Natural killer cell (primary cell): ENCODE results near the gene RIMBP3B. TPM values are rescaled to one million over a fixed set of nuclear protein-coding genes. Genes with fewer than 3 reads are reported as not detected.
"Not testable (repeated sequence)": the region's sequence is repeated elsewhere in the genome, so short reads cannot be mapped to it uniquely, and the experiment has no call there.

Source experiments
- ATAC-seq, 3 donors: fragments of 150-1000 bp in 2 of 3; fragments of 200-7000 bp in 1 of 3; cut with Tn5 transposase; 1 replicate in 1 of 3; 2 replicates in 2 of 3; pipeline ENCODE4 v1.10.0; 2021; ENCODE audit warnings: mild to moderate bottlenecking in 2 of 3, moderate library complexity in 2 of 3
- DNase-seq, 2 donors: peaks; one replicate each; pipeline versions ENCODE4 v3.0.0 to v3.0.0-alpha.2; 2013 to 2021; ENCODE audit warnings: mixed read lengths in 1 of 2
- H3K27ac ChIP-seq: one replicate; pipeline ENCODE4 v1.5.1; 2013; ENCODE audit warnings: mild to moderate bottlenecking, low read length
- H3K27me3 ChIP-seq: one replicate; pipeline ENCODE4 v1.6.1; 2013; ENCODE audit warnings: low read length; ENCODE audit not compliant: control insufficient read depth, insufficient read depth
- H3K36me3 ChIP-seq: one replicate; pipeline ENCODE4 v1.6.1; 2013; ENCODE audit warnings: low read length; ENCODE audit not compliant: control insufficient read depth, insufficient read depth
- H3K4me1 ChIP-seq: one replicate; pipeline ENCODE4 v1.6.1; 2013; ENCODE audit warnings: low read length; ENCODE audit not compliant: control insufficient read depth, insufficient read depth
- H3K4me3 ChIP-seq: one replicate; pipeline ENCODE4 v1.5.1; 2013; ENCODE audit warnings: low read length
- H3K9me3 ChIP-seq: one replicate; pipeline ENCODE4 v1.6.1; 2013; ENCODE audit warnings: low read length; ENCODE audit not compliant: control insufficient read depth, insufficient read depth
- H3K27ac Mint-ChIP-seq, 2 donors: one replicate each; pipeline ENCODE4 v1.8.0; 2022; ENCODE audit warnings: mild to moderate bottlenecking in 2 of 2, mixed read lengths in 2 of 2, moderate library complexity in 1 of 2
- H3K27me3 Mint-ChIP-seq, 2 donors: one replicate each; pipeline ENCODE4 v1.8.0; 2022; ENCODE audit warnings: low read depth in 2 of 2, mixed read lengths in 2 of 2
- H3K36me3 Mint-ChIP-seq: one replicate; pipeline ENCODE4 v1.8.0; 2022; ENCODE audit warnings: mixed read lengths
- H3K4me1 Mint-ChIP-seq, 2 donors: one replicate each; pipeline ENCODE4 v1.8.0; 2022; ENCODE audit warnings: mixed read lengths in 2 of 2
- H3K4me3 Mint-ChIP-seq: one replicate; pipeline ENCODE4 v1.8.0; 2022; ENCODE audit warnings: mild to moderate bottlenecking, moderate library complexity, mixed read lengths
- H3K9me3 Mint-ChIP-seq, 2 donors: one replicate each; pipeline ENCODE4 v1.8.0; 2022; ENCODE audit warnings: mixed read lengths in 2 of 2
- WGBS: methylation state at CpG from one replicate; pipeline ENCODE4 v1.1.7; 2013; ENCODE audit warnings: missing lambda C conversion rate; ENCODE audit not compliant: insufficient coverage; 5-methylcytosine and 5-hydroxymethylcytosine counted together
- intact Hi-C: fragments of 100-400 bp; cut with micrococcal nuclease; formaldehyde crosslinking; loops from one replicate; pipeline ENCODE4 v1.14.2; 2022
- total RNA-seq, 4 donors: library from RNA; stranded (reverse); fragments of 120-200 nt in 1 of 4; gene quantifications; one replicate each; pipeline versions ENCODE4 v1.2.3 to v1.2.4, GENCODE V29; 2013 to 2022

Gene RIMBP3B
- total RNA-seq, 3 donors from 2014 or later (not counting 1 experiment from before 2014, with no cell fraction given), result 0.14 to 0.70 TPM; not detected in 1

DNA sequence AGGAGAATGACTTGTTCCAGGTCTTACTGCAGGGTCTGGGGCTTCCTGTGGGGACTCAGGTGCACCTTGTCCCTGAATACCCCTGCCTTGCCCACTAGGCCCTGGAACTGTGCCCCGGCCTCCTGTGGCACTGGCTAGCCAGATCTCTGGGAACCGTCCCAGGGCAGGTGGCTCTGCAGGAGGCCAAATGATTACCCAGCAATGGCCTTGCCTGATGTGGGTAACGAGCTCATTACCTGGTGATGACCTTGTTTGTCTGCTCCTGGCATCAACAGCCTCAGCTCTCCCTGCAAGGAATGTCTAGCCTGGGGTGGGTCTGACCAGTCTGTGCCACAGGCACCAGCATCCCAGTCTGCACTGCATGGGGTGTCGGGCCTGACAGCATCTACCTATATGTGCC, 18.2 kb upstream of the RIMBP3B start:
- H3K27me3 Mint-ChIP-seq, ATAC-seq, intact Hi-C loops, H3K27me3 ChIP-seq, H3K9me3 Mint-ChIP-seq, H3K4me1 ChIP-seq, H3K4me3 ChIP-seq, H3K27ac ChIP-seq, DNase-seq, H3K9me3 ChIP-seq, H3K4me1 Mint-ChIP-seq, H3K27ac Mint-ChIP-seq, H3K4me3 Mint-ChIP-seq, H3K36me3 ChIP-seq, H3K36me3 Mint-ChIP-seq: not testable (repeated sequence)
- 83% methylated on average over 1 of the region's 4 CpGs for WGBS

DNA sequence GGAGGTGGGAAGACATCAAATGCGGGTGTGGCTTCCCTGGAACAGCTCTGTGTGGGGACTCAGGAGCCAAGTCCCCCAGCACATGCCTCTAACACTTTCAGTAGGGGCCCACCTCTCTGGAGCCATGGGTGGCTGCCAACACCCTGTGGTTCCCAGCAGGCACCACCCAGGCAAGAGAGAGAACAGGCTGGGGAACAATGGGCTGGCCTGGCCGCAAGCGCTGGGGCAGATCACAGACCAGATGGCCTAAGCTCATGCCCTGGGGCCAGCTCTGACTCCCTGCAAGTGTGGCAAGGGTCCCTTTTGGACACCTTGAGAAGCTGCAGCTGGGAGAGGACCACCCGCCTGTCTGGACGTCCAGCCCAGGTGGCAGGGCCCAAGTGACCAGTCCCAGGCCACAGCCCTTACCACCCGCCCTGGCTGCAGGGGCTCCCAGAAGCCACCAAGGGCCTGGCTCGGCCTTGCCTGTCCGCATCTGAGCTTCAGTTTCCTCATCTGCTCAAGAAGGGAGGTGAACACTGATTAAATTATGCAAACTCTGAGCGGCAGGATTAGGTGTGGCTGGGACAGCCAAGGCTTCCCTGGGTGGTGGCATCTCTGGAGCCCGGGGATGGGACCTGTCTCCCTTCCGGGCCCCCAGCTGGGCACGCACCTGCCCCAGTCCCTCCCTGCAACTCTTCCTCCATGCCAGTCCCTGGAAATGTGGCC, 14.8 kb upstream of the RIMBP3B start:
- H3K4me3 ChIP-seq, H3K27me3 ChIP-seq, H3K27ac ChIP-seq, H3K36me3 Mint-ChIP-seq, H3K4me1 Mint-ChIP-seq, DNase-seq, H3K27ac Mint-ChIP-seq, H3K36me3 ChIP-seq, intact Hi-C loops, H3K4me3 Mint-ChIP-seq, H3K4me1 ChIP-seq, ATAC-seq, H3K9me3 Mint-ChIP-seq, H3K9me3 ChIP-seq, H3K27me3 Mint-ChIP-seq: not testable (repeated sequence)
- WGBS, result 92% methylated on average over 3 of the region's 12 CpGs

DNA sequence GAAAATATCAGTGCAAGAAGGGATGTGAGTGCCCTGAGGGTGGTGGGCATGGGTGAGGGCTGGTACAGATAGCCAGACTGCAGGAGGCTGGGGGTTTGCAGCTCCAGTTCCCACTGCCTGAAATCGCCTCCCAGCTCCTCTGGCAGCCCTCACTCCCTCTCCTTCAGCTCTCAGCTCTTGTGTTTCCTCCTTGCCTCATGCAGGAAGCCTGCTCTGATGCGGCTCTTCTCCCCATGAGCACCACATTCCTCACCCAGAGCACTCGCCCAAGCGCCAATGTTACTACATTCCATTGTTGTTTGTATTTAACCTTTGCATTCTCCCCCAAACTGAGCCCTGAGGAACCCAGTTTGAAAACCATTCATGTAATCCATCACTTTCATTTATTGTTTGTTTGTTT, 7.7 kb upstream of the RIMBP3B start:
- no CpG with 5 or more reads among the region's 4 CpGs for WGBS
- H3K27me3 Mint-ChIP-seq, H3K9me3 Mint-ChIP-seq, H3K4me1 ChIP-seq, H3K9me3 ChIP-seq, H3K27ac ChIP-seq, H3K36me3 Mint-ChIP-seq, H3K27me3 ChIP-seq, DNase-seq, H3K4me3 ChIP-seq, H3K27ac Mint-ChIP-seq, intact Hi-C loops, H3K4me3 Mint-ChIP-seq, ATAC-seq, H3K36me3 ChIP-seq, H3K4me1 Mint-ChIP-seq: not testable (repeated sequence)

DNA sequence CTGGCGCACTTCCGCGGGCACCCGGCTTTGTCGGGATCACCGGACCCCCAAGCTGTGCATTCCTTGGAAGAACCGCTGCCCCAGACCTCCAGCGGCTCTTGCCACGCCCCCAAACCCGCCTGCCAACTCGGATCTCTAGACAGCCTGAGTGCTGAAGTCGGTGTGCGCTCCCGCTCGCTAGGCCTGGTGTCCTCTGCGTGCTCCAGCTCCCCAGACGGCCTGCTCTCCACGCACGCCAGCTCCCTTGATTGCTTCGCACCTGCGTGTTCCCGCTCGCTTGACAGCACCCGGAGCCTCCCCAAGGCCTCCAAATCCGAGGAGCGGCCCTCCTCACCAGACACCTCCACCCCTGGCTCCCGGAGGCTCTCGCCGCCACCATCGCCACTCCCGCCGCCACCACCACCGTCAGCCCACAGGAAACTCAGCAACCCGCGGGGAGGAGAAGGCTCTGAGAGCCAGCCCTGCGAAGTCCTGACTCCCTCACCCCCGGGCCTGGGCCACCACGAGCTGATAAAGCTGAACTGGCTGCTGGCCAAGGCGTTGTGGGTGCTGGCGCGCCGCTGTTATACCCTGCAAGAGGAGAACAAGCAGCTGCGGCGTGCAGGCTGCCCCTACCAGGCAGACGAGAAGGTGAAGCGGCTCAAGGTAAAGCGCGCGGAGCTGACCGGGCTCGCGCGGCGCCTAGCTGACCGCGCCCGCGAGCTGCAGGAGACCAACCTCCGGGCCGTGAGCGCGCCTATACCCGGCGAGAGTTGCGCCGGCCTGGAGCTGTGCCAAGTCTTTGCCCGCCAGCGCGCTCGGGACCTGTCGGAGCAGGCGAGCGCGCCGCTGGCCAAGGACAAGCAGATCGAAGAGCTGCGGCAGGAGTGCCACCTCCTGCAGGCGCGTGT, 1.2 kb downstream of the RIMBP3B start:
- H3K9me3 ChIP-seq, H3K27me3 Mint-ChIP-seq, H3K4me1 Mint-ChIP-seq, DNase-seq, H3K4me1 ChIP-seq, intact Hi-C loops, H3K27ac ChIP-seq, H3K27ac Mint-ChIP-seq, H3K4me3 Mint-ChIP-seq, H3K36me3 ChIP-seq, H3K36me3 Mint-ChIP-seq, H3K27me3 ChIP-seq, H3K4me3 ChIP-seq, H3K9me3 Mint-ChIP-seq: not testable (repeated sequence)
- peak; percentile 53 to 68 (median 63) for ATAC-seq
- no CpG with 5 or more reads among the region's 79 CpGs for WGBS

DNA sequence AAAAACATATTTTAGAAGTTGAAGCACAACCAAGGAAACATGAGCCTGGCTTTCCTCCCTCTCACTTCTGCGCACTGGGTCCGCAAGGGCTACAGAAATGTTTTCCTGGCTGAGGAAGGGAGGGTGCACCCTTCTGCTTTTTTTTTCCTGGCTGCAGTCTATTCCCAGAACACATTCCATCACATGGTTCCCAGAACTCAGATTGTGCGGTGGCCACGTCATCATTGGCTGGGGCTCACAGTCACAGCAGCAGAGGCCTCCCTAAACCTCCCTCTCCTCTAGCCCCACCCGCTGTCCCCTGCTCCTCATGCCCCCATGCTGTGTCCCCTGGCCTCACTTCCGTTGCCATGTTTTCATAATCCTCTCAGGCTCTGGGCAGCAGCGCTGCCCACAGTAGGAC, 5.9 kb downstream of the RIMBP3B start:
- H3K4me1 ChIP-seq, H3K27me3 ChIP-seq, H3K36me3 Mint-ChIP-seq, H3K4me3 Mint-ChIP-seq, ATAC-seq, H3K36me3 ChIP-seq, H3K4me3 ChIP-seq, H3K4me1 Mint-ChIP-seq, H3K27ac ChIP-seq, intact Hi-C loops, H3K27ac Mint-ChIP-seq, DNase-seq, H3K9me3 Mint-ChIP-seq, H3K9me3 ChIP-seq, H3K27me3 Mint-ChIP-seq: not testable (repeated sequence)
- WGBS, result no CpG with 5 or more reads among the region's 7 CpGs

DNA sequence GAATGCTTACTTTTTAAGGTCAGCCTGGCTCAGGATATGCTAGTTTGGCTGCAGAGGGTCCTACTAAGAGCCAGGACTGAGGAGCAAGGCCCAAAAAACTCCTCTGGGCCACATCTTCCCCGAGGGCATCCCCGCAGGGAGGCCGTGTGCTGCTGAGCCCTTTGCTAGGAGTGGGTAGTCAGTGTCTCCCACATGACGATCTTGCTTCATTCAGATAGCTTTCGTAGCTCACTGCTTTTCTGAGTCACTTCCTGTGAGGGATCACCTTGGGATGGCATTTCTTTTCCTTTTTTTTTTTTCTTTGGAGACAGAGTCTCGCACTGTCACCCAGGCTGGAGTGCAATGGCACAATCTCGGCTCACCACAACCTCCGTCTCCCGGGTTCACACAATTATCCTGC, 6.5 kb downstream of the RIMBP3B start:
- H3K4me1 Mint-ChIP-seq, ATAC-seq, H3K27ac Mint-ChIP-seq, H3K36me3 Mint-ChIP-seq, H3K27me3 ChIP-seq, H3K4me3 ChIP-seq, H3K4me1 ChIP-seq, DNase-seq, H3K27ac ChIP-seq, H3K9me3 Mint-ChIP-seq, H3K9me3 ChIP-seq, intact Hi-C loops, H3K36me3 ChIP-seq, H3K4me3 Mint-ChIP-seq, H3K27me3 Mint-ChIP-seq: not testable (repeated sequence)
- WGBS, result no CpG with 5 or more reads among the region's 9 CpGs

DNA sequence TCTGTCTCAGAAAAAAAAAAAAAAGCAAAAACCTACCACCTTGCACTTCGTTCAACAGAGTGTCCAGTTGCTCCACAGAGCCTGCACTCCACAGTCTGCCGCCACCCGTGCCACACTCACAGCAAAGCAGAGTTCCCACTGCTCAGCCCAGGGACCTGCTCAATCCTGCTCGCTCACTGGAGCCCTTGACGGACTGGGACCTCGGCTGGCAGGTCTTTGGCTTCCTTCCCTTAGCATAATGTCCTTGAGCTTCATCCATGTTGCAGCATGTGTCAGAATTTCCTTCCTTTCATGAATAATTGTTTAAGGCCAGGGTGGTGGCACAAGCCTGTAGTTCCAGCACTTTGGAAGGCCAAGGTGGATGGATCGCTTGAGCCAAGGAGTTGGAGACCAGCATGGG, 11.1 kb downstream of the RIMBP3B start:
- intact Hi-C loops, H3K36me3 Mint-ChIP-seq, H3K4me1 Mint-ChIP-seq: not testable (repeated sequence)

More for the DNA sequence above, 11.1 kb downstream of the RIMBP3B start:
- not testable (repeated sequence) for H3K4me1 ChIP-seq, H3K9me3 ChIP-seq, H3K4me3 ChIP-seq, H3K27me3 Mint-ChIP-seq, DNase-seq, H3K27ac Mint-ChIP-seq, H3K9me3 Mint-ChIP-seq, H3K27ac ChIP-seq, H3K36me3 ChIP-seq, H3K27me3 ChIP-seq, ATAC-seq, H3K4me3 Mint-ChIP-seq
- no CpG with 5 or more reads among the region's 7 CpGs for WGBS
